ENCODE results near the gene ACAP2.

- TF ChIP-seq, protein P1, sequence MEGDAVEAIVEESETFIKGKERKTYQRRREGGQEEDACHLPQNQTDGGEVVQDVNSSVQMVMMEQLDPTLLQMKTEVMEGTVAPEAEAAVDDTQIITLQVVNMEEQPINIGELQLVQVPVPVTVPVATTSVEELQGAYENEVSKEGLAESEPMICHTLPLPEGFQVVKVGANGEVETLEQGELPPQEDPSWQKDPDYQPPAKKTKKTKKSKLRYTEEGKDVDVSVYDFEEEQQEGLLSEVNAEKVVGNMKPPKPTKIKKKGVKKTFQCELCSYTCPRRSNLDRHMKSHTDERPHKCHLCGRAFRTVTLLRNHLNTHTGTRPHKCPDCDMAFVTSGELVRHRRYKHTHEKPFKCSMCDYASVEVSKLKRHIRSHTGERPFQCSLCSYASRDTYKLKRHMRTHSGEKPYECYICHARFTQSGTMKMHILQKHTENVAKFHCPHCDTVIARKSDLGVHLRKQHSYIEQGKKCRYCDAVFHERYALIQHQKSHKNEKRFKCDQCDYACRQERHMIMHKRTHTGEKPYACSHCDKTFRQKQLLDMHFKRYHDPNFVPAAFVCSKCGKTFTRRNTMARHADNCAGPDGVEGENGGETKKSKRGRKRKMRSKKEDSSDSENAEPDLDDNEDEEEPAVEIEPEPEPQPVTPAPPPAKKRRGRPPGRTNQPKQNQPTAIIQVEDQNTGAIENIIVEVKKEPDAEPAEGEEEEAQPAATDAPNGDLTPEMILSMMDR (IDR thresholded peaks at IDR 0.05) = no peak
- TF ChIP-seq POLR2A (IDR thresholded peaks at IDR 0.05) = no peak
These were observed 206.6 kb downstream of the ACAP2 start for GRCh38 chr3:195236076-195236798.
